HG02798 (cell line): ENCODE data around the gene MYOCD.
"Not testable (repeated sequence)": the region's sequence is repeated elsewhere in the genome, so short reads cannot be mapped to it uniquely, and the experiment has no call there.

Experiments
- ATAC-seq: cut with Tn5 transposase; IDR thresholded peaks from one replicate; pipeline ENCODE4 v1.9.1; 2021; ENCODE audit warnings: mild to moderate bottlenecking; ENCODE audit not compliant: unreplicated experiment, poor library complexity

Gene MYOCD, protein sequence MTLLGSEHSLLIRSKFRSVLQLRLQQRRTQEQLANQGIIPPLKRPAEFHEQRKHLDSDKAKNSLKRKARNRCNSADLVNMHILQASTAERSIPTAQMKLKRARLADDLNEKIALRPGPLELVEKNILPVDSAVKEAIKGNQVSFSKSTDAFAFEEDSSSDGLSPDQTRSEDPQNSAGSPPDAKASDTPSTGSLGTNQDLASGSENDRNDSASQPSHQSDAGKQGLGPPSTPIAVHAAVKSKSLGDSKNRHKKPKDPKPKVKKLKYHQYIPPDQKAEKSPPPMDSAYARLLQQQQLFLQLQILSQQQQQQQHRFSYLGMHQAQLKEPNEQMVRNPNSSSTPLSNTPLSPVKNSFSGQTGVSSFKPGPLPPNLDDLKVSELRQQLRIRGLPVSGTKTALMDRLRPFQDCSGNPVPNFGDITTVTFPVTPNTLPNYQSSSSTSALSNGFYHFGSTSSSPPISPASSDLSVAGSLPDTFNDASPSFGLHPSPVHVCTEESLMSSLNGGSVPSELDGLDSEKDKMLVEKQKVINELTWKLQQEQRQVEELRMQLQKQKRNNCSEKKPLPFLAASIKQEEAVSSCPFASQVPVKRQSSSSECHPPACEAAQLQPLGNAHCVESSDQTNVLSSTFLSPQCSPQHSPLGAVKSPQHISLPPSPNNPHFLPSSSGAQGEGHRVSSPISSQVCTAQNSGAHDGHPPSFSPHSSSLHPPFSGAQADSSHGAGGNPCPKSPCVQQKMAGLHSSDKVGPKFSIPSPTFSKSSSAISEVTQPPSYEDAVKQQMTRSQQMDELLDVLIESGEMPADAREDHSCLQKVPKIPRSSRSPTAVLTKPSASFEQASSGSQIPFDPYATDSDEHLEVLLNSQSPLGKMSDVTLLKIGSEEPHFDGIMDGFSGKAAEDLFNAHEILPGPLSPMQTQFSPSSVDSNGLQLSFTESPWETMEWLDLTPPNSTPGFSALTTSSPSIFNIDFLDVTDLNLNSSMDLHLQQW

DNA sequence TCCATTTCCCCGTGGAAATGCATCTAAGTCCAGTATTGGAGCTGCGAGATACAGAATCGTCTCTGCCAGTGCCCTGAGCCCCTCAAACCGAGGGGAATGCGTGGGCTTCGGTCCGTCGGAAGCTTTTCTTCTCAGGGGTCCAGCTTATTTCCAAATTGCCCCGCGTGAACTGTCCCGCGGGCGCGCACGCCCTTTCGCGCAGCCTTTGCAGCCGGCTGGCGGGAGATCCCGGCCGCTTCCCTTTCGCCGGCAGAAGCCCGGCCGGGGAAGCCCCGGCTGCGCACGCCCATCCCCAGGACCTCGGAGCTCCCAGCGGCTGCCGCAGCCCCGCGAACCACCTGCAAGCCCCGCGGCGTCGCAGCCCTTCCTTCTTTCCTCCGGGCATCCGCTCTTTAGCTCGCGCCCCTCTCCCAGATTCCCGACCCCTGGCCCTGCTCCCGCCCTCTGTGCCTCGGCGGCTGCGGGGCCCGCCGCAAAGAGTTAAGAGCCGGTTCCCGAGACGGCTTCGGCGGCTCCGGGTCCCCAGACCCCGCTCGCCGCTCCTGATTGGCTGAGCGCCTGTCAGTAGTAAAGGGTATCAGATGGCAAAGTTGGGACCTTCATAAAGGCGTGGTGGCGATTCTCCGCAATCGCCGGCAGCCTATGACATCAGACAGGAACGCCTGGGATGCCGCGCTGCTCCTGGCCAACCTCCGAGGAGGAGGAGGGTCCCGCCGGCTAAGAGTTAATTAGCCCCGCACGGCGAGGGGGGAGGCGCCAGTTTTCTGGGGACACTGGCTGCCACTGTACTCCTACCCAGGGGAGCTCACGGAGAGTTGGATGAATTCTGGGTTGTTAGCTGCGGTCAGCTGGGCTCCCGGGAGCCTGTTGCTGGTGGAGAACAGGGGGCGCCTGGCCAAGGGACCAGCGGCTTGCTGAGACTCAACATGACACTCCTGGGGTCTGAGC lies at the start of gene MYOCD:
Gene MYOCD (plus strand): TSS at position 628 of the 948 bp plus-strand sequence. CDS start 299 bp downstream, at position 927.
- ATAC-seq: no peak

DNA sequence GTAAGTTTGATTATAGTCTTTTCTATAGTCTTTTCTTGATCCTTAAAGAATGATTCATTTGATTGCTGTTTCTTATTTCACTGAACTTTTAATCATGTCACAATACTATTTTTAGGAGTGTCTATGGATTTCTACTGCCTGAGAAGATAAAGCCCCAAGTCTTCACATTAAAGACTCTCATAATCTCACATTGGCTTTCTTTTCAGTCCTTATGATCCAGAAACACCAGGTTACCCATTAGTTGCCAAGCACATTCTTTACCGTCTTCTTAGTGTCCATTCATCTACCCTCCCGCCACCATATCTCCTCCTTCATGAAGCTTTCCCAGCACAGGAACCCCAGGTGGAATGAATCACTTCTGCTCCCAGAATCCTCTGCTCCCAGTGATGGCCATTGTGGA lies 49.5 kb upstream of the MYOCD start:
- no peak for ATAC-seq

DNA sequence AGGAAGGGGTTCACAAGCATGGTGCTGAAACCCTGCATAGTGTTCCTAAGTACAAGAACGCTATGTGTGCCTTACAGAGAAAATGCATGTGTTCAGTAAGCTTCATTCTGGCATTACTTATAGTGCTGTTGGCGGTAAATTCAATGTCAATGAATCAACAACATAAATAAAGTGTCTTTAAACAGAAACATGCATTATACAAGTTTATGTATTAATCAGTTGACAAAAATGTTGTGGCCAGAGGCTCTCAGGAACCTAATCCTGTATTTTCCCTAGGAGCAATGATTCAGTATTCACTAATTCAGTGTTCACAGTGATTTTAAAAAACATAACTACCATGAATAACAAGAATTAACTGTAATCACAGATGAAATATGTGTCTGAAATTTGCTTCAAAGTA lies 47.1 kb upstream of the MYOCD start:
- ATAC-seq: no peak

DNA sequence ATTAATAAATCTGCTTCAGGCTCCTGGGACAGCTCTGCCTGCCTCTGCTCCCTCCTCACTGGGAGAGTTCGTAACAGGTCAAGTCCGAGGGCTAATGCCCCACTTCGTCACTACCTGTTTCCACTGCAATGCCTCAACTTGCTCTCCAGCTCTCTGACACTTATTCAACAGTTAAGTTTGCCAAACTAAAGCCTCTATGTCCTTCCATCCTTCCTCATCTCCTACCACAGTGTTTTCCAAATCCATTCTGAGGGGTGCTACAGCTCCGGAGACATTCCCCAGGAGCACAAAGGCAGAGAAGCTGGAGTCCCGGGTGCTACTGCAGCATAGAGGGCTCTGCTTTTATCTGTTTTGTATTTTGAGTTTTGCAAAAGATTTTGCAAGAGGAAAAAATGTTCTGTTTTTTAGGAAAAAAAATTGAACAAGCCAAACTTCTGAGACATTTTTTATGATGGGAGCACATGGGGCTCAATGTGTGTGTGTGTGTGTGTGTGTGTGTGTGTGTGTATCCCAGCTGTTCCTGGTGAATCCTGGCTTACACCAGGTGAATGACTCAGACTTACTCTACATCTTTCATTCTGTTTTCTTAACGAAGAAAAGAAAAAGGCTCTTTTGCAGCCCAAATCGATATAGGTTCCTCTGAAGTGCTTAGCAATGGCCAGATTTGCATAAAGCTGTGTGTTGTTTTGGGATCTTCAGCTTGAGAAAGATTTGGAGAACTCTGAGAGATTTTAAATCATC lies 46.1 kb upstream of the MYOCD start:
- ATAC-seq: no peak

DNA sequence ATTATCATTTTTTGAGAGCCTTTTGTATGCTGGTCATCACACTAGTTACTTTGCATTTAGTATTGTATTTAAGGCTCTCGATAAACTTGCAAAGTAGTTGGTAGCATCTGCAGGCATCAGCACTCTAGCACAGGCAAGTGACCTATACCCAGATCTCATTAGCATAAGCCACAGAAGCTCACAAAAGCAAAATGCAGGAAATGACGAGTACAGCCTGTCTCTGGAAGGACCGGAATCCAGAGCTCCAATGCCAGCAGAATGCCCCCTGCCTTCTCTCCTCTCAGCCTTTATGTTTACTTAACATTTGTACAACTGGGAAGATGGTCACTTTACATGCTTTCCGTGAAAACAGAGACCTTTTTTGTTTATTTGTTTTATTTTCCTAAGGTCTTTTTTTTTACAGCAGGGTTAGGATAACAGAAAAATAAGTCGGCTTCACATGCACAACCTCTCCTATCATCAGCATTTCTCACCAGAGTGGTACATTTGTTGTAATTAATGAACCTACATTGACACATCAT lies 45.4 kb upstream of the MYOCD start:
- no peak for ATAC-seq

DNA sequence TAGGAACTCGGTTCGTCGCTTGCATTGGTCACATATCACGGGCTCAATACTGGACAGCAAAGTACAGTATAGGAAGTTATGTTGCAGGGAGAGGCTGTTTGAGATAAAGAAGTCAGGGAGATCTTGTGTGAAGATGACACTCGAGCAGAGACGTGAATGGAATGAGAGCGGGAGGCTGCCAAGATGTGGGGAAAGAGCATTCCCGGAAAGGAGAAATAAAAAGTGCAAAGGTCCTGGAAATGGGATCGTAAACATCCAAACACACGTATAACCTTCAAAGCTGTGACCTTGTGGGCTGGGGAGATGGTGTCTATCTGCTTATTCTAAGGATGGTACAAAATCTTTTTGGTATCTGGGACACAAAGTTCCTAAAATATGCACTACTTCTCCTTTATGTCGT lies 43.0 kb upstream of the MYOCD start:
- ATAC-seq: no peak

DNA sequence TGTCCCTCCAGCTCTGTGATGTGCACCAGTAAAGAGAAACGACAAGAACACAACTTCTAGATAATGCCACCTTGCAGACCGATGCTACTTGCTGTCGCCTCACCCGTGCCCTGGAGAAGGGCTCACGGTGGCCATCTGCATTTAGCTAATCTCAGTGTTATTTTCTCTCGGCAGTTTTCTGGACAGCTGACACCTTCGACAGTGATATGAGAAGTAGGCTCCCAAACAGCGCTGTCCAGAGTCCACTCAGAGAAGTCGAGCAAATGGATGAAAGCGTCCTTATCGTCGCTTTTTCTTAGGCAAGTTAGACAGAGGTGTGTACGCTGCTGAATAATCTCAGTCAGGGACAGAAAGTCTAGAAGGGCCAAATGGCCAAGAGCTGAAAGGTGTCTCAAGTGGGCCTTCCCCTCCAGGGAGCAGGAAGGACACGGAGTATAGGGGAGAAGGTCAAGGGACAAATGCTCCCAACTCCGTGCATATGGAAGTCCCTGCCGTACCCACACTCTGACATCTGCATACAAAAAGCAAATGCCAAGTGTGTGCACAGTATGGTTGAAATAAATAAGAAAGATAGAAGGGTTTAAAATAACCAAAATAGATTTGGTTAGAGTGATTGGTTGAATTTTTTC lies 42.4 kb upstream of the MYOCD start:
- no peak for ATAC-seq

DNA sequence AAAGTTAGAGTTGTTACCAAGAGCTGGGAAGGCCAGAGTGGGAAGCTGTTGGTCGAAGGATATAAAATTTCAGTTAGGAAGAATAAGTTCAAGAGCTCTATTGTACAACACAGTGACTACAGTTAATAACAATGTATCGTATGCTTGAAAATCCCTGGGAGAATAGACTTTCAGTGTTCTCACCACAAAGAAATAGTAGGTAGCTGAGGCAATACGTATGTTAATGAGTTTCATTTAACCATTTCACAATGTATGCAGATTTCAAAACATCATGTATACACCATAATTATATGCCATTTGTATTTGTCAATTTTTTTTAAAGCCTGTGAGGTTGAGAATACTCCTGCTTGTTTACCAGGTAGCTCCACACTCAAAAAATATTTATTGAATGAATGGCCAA lies 41.5 kb upstream of the MYOCD start:
- ATAC-seq: no peak

DNA sequence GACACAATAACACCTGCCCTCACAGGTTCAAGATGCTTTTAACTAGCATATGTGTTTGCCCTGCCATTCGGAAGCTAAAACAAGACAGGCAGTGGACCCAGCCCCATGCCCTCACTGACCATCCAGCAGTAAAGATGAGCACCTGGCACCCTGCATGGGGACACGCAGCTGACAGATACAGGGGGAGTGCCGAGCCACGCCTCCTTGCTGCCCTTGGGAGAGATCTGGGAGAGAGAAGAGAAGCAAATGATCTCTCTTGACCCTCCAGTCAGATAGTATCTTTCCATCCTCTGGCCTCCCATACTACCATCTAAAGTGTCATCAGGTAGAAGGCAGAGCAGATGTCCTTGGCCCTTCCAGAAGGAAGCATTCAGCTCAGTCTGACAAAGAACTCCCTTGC lies 40.6 kb upstream of the MYOCD start:
- ATAC-seq: no peak

DNA sequence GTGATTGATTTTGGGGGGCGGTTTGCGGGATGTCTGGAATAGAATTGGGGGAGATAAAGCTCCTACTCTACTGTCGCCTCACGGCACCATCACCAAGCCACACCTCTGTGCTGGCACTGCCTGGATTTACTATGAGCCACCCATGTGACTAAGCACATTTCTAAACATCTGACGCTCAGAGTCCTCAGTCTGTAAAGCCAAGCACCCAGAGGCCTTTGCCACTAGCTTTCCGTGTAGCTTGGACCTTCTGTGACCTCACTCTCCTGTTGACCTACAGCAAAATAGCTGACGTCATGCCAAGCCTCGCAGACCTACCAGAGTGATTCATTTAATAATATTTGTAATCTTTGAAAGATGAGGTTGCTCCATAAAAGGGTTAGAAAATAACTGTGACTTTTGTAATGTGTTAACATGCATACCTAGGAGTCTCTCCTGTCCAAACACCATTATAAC lies 38.5 kb upstream of the MYOCD start:
- no peak for ATAC-seq

DNA sequence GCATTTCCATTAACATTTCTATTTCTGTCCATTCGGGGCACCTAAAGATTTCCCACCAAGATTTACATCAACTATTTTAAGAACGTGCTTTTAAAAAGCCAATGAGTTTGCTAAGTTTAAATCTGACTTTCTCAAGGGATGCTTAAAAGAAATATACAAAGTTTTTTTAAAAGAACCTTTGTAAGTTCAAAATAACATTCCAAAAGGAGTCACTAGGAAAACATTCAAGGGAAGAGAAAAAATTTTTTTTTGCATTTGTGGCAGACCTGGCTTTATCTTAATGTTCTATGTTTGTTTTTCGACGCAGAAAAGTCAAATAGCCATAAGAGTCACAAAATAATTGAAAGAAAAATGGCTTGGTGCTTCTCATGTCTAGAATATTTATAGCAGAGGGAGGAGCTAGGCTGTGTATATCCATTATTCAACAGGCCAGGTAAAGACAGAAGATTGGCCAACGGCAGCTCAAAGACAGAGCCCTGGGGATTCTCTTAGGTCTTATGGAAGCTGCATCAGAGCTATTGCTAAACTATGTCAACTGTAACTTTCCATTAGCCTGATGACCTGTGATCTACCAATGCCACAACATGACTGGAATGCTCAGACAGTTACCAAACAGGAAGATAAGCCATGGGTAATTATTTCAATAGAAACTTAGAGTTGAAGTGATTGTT lies 37.8 kb upstream of the MYOCD start:
- no peak for ATAC-seq

DNA sequence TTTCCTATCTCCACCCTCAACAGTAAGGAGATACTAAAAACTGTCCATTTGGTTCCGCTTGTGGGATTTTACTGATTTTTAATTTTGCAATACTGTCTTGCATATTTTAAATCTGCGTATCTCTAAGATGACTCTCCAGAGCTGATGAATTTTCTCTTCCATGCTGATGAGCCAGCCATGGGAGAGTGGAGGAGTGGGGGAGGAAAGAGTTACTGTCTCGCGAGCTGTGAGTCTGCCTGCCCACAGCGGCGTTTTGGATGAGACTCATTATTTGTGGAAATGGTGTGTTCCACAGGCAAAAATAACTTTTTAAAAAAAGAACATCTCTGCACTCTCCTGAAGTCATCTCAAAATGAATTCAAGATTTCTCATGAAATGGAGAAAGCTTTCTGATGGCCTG lies 34.6 kb upstream of the MYOCD start:
- no peak for ATAC-seq

DNA sequence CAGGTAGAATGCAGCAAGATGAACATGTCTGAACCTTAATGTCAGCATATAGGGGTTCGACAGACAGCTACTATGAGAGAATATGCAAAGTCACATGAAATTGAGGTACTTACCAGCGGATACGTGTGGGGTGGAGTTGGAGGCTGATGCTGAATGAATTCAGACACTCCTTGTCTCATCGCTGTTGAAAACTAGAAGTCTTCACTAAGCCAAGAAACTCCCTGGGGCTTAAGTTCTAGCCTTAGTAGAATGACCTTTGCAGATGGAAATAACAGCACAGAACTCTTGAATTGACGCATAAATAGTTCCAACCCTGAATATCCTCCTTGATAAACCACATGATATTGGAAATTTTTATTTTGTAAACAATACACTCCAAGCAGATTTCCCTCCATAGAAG lies 32.9 kb upstream of the MYOCD start:
- no peak for ATAC-seq

DNA sequence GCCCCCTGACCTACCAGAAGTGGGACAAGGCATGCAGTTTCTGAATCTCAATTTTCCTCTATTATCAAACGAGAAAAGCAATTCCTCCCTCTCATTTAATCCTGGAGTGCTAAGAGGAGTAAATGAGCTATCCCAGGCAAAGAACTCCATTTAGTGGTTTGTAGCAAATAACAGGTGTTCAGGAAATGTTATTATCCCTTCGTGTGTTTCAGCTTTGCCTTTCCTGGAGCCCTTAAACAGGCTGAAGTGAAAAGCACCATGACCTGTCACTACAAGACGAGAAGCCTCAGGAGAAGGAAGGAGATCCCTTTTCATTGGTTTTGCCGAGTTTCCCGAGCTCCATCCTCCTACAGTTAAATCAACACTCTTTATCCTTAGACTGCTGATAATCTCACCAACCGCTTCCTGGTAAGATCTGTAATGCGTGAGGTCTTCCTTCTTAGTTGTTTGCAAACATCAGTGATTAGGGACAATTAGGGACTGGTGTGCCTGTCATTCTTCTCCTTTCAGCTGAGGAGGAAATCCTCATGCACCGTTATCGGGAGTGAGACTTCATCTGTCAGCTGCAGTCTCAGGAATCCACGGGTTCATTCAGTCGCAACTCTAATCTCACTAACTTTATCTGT lies 30.8 kb upstream of the MYOCD start:
- no peak for ATAC-seq

DNA sequence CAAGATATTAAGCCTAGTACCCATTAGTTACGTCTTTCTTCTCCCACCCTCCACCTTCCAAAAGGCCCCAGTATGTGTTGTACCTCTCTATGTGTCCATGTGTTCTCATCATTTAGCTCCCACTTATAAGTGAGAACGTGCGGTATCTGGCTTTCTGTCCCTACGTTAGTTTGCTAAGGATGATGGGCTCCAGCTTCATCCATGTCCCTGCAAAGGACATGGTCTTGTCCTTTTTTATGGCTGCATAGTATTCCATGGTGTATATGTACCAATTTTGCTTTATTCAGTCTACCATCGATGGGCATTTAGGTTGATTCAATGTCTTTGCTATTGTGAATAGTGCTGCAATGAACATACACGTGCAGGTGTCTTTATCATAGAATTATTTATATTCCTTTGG lies 29.7 kb upstream of the MYOCD start:
- not testable (repeated sequence) for ATAC-seq

DNA sequence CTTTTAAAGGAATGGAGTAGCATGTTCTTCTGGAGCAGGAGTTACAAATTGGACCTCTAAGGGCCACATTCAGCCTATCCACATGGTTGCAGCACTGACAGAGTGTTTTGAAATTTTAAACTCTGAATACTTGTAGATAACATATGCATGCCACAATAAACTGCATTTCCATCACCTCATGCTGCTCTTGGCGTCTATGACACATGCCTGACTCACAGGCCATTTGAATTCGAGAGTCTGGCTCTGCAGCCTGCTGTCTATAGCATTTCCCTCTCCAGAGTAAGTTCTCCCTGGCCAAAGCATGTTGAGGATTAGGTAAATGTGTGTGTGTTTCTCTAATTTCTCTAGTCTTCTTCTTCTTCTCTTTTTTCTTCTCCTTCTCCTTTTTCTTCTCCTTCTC lies 28.7 kb upstream of the MYOCD start:
- ATAC-seq: no peak

DNA sequence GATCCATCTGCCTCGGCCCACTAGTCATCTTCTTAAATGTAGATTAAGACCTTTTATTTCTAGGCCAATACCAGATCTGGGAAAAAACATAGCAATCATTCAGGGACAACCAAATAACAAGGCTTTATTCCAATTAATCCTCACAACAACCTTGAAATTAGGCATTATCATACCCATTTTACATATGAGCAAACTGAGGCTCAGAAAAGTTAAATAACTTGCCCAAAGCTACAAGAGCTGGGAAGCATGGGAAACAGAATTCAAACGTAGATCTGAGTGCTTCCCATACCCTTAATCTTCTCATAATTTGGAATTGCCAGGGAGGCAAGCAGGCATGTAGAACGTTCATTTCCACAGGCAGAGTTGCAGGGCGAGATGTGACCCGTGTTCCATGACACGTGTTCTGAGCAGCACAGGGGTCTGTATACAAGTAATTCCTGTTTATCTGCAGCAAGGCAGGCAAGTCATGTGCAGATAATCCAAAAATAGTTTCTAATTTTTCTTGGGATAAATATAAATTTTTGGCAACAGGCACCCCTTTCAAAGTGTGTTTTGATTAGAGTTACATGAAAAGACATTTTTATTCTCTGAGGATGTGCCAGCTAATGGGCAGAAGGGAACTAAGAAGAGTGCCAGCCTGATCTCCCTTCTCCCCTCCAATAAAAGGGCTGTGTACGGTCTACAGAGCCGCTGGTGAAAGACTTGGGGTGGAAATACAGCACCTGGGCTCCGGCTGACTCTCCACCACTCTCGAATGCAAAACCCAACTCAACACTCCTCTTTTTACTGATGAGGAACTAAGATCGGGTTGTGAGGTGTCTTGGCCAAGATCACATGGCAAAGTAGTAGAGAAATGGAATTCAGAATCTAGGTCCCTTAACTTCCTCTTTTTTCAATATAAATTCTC lies 27.7 kb upstream of the MYOCD start:
- no peak for ATAC-seq
